ENCODE measurements around the gene SAMM50.

SAMM50 gene

GRCh38 chr22:43955040-43955882 is at the start of gene SAMM50:
SAMM50 (plus strand) TSS chr22:43955442; CDS start chr22:43955578, 136 bp downstream.
- peak; percentile 96 for DNase-seq

DNA sequence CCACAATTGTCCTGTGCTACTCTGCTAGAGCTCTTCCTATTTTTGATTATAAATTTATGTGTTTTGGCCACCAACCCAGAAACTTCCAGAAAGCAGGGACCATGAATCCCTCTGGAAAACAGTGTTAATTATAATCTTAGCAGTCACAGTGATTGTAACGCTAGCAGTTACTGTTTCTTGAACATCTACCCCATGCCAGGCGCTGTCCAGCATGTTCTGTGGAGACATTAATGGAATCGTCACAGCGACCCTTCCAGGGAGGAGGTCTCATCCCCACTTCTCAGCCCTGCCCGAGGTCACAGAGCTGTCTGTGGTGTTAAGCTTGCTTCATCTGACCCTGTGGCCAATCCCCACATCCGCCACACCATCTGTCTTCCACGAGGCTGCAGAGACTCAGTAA is 49.6 kb upstream of the SAMM50 start:
- DNase-seq, result no peak

DNA sequence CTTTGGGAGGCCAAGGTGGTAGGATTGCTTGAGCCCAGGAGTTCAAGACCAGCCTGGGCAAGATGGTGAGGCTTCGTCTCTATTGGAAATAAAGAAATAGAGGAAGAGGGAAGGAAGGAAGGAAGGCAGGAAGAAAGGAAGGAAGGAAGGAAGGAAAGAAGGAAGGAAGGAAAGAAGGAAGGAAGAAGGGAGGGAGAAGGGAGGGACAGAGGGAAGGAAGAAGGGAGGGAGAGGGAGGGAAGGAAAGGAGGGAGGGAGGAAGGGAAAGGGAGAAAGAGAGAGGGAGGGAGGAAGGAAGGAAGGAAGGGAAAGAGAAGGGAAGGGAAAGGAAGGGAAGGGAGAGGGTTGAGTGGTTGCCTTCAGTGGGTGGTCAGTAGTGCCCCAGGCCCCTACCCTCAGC is 45.5 kb upstream of the SAMM50 start:
- DNase-seq, result no peak

- no peak for DNase-seq
These were observed 45.0 kb upstream of the SAMM50 start for GRCh38 chr22:43910178-43910695.

DNA sequence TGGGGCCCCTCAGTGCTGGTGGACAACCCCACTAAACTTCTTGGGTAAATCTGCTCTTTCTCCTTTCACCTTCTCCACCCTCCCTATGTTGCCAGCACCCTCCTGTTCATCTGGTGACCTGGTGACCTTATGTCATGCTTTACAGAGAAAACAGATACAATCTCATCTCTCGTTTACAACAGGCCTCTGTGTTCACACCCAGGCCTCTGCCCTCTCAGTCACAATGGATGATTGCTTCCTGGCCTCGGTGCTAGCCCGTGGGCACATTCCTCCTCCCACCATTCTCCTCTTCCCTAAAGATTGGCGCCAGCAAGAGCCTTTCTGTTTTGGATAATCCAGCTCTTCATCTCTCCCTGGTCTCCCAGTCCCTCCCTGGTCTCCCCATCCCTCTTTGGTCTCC is 43.9 kb upstream of the SAMM50 start:
- no peak for DNase-seq

GRCh38 chr22:43917521-43917920 is 37.7 kb upstream of the SAMM50 start:
- DNase-seq, result no peak

DNA sequence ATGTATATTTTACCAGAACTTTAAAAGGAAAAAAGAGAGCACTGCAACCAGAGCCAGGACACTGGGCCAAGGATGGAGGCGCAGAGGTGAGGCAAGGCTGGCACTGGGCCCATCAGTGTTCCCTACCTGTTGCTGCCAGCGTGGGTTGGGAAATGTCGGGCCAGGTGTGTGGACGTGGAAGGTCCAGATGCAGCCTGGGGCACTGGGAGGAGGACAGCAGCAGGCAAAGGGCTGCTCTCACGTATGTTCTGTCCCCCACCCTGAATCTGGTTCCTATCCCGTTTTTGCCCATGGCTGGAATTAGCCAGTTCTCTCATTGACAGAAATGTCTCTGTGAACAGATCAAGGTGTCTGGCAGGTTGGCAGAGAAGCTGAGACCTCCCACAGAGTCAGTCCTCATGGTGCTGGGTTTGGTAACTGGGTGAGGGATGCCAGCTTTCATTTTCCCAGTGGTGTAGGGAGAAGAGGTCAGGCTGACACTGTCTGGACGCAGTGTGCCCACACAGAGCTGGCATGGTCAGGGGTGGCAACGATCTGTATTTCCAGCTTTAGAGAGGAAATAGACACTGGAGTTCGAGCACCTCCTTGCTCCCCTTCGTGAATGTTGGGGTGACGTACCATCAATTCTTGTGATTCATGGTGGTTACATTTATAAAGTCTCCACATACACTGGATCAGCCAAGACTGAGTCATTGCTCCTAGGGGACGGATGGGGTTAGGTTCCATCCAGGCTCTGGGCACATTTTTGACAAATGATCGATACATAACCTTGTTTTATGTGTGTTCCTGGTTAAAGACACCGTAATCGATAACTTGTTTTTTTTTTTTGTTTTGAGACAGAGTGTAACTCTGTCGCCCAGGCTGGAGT is 35.9 kb upstream of the SAMM50 start:
- no peak for DNase-seq

DNA sequence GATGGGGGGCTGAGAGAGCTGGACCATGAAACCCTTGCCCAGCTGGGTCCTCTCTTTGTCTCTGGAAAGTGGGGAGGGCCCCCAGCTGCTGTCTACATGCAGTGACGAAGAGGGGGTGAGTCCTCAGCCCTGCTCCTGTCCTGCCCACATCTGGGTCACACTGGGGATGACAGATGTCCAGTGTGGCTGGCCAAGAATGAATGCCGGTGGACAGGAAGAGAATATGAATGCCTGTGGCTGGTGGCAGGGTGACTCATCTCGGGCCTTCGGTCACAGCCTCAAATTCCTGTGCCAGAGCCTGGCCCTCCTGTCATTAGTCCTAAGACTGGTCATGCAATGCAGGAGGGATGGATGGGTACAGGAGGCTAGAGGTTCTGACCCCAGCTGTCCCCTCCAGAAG is 33.9 kb upstream of the SAMM50 start:
- DNase-seq, result no peak

DNA sequence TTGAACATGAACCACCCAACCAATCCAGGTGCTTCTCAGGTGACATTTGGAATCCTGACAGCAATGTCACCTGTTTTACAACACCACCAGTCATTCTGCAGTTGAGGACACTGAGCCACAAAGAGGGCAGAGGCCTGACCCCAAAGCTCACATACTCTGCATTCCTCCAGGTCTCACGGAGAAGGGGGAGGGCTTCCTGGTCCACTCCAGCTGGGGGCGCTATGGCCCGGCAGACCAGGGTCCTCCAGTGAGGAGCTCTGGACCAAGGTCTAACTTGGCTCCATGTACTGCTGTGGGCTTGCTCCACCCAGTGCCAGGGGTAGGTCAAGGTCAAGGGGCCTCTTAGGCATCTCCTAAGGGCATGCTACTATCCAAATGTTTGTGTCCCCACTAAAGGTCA is 33.1 kb upstream of the SAMM50 start:
- peak; percentile 6 for DNase-seq

DNA sequence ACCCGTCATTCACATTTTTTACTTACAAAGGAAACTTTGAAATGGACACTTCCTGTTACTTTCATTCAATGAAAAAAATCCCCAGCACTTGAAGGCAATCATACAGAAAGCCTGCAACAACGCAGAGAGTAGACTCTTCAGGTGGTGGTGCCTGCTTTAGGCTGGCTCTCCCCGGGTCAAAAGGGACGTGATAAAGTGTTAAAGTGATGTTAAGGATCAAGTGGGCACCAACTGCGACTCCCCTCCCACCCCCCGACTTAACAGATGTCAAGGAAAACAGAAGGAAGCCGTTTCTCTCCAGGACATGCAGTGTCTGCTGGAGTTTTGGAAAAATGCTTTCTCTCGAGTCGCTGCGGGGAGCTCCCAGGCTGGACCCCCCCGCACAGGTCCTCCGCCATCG is 32.1 kb upstream of the SAMM50 start:
- no peak for DNase-seq

DNA sequence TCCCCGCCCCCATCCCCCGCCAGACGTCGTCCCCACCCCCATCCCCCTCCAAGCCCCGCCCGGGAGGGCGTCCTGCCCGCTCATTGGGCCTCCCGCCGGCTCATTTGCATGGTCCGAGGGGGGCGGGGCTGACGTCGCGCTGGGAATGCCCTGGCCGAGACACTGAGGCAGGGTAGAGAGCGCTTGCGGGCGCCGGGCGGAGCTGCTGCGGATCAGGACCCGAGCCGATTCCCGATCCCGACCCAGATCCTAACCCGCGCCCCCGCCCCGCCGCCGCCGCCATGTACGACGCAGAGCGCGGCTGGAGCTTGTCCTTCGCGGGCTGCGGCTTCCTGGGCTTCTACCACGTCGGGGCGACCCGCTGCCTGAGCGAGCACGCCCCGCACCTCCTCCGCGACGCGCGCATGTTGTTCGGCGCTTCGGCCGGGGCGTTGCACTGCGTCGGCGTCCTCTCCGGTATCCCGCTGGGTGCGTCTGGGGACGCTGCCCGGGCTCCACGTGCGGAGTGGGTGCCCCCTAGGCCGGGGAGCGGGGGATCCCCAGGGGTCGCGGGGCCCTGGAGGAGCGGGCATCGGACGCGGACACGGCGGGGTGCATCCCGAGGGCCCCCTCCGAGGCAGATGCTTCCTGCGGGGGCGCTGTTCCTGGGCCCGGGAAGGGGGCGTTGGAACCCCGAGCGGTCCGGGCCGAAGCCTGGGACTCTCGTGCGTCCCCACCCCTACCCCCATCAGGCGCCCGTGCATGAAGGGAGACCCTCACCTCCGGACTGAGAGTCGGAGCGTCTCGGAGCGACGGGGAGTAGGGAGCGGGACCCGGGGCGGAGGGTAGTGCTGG is 31.4 kb upstream of the SAMM50 start, which contains the start of gene PNPLA3:
Gene PNPLA3 (plus strand): TSS at position 175 of the 834 bp plus-strand sequence. CDS start 107 bp downstream, at position 282.
- peak; percentile 81 for DNase-seq

DNA sequence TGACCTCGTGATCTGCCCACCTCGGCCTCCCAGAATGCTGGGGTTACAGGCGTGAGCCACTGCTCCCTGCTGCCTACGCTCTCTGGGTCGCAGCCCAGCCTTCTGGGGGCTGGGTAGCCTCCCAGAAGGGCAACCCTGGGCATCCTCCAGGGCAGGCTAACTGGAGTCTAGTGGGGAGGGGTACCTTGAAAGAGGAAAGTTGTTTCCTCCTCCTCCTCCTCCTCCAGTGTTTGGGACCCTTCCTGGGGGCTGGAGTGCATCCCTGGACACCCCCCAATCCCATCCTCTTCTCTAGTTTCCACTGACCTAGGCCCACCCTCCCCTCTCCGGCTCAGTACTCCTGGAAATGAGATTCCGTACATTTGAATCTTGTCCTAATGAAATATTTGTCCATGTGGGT is 30.4 kb upstream of the SAMM50 start:
- DNase-seq, result no peak

GRCh38 chr22:43925433-43926348 is 29.6 kb upstream of the SAMM50 start:
- DNase-seq, result no peak

GRCh38 chr22:43926349-43926710 is 28.9 kb upstream of the SAMM50 start:
- DNase-seq, result no peak

- no peak for DNase-seq
These were observed 26.8 kb upstream of the SAMM50 start for GRCh38 chr22:43928468-43928867.

DNA sequence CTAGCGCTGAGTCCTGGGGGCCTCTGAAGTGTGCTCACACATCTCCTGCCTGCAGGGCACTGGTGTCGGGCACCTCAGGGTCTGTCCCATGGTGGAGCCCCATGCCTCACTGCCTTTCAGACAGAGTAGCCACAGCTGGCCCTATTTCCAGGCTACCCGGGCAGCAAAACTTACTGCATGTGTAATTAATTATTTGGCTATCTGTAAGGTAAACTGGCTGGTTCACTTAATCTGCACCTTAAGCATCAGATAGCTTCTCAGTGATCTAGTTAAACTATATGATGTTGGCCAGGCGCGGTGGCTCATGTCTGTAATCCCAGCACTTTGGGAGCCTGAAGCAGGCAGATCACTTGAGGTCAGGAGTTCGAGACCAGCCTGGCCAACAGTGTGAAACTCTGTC is 26.3 kb upstream of the SAMM50 start:
- no peak for DNase-seq

DNA sequence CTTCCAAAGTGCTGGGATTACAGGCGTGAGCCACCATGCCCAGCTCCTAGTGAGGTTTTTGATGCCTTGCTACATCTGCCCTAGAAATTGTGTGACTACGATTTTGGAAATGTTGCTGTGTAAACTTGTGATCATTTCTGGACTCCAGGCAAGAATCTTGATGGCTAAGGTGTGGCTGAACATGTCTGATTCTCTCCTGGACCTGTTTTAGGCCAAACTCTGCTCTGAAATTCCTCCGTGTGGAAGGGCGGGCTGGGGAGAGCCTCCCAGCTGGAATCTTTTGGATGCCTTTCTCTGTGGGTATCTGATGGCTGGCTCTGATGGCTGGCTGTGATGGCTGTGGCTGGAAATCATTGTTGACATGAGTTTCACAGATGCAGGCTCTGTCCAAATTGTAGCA is 23.5 kb upstream of the SAMM50 start:
- no peak for DNase-seq

DNA sequence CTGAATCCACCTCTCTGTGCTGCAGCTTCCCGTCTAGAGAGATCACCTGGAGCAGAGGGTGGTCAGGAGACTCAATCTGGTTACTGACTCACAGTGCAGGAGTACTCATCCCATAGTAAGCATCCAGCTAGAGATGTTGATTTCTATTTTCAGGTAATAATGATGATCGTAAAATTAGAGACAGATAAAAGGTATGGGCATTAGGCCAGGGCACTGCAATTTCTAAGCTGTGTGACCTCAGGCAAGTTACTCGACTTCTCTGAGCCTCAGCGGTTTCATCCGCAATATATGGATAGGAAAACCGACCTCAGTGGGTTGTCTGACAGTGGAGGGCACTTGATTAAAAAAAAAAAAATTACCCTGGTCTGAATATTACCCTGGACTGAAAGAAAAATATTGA is 13.8 kb upstream of the SAMM50 start:
- no peak for DNase-seq

GRCh38 chr22:43944670-43945430 is 10.4 kb upstream of the SAMM50 start:
- no peak for DNase-seq

GRCh38 chr22:43945632-43946383 is 9.4 kb upstream of the SAMM50 start:
- DNase-seq, result peak; percentile 82

Measured in activated CD4-positive, alpha-beta T cell treated with anti-CD3 and anti-CD28 coated beads, Interleukin-10, Interleukin-2, amounts not matched to agents 100 ng/mL and 50 ng/mL, durations not matched to agents 16 hours and 8 hours (primary cell).